Smooth muscle cell (in vitro differentiated cells): Measurements from ENCODE around the gene NAGLU. TPM values are rescaled to one million over a fixed set of nuclear protein-coding genes. Genes with fewer than 3 reads are reported as not detected.

Experiments used
- DNase-seq: peaks from one replicate; lab custom pipeline; 2025; ENCODE audit not compliant: unreplicated experiment; lab: John Stamatoyannopoulos, UW
- H2AFZ ChIP-seq: fragments of 200-600 bp; sonication (generic); 2 replicates; pipeline ENCODE4 v1.6.0; 2016; ENCODE audit warnings: antibody characterized with exemption, low read depth, mild to moderate bottlenecking
- H3F3A ChIP-seq: fragments of 200-600 bp; sonication (generic); 2 replicates; pipeline ENCODE4 v1.6.0; 2017; ENCODE audit warnings: antibody characterized with exemption, low read depth
- H3K27ac ChIP-seq: fragments of 200-600 bp; sonication (generic); 2 replicates; pipeline ENCODE4 v1.5.1; 2016; ENCODE audit warnings: low read depth, mild to moderate bottlenecking
- H3K27me3 ChIP-seq: fragments of 200-600 bp; sonication (generic); 2 replicates; pipeline ENCODE4 v1.6.1; 2016; ENCODE audit warnings: low read depth, mild to moderate bottlenecking
- H3K36me3 ChIP-seq: fragments of 200-600 bp; sonication (generic); 2 replicates; pipeline ENCODE4 v1.5.1; 2016; ENCODE audit warnings: low read depth
- H3K4me1 ChIP-seq: fragments of 200-600 bp; sonication (generic); 2 replicates; pipeline ENCODE4 v1.5.1; 2016; ENCODE audit warnings: low read depth
- H3K4me2 ChIP-seq: fragments of 200-600 bp; sonication (generic); 2 replicates; pipeline ENCODE4 v1.6.0; 2016; ENCODE audit warnings: mild to moderate bottlenecking
- H3K4me3 ChIP-seq: fragments of 200-600 bp; sonication (generic); 2 replicates; pipeline ENCODE4 v1.5.1; 2016; ENCODE audit warnings: mild to moderate bottlenecking
- H3K79me2 ChIP-seq: fragments of 200-600 bp; sonication (generic); 2 replicates; pipeline ENCODE4 v1.6.0; 2016; ENCODE audit warnings: low read depth, mild to moderate bottlenecking
- H3K9ac ChIP-seq: fragments of 200-600 bp; sonication (generic); 2 replicates; pipeline ENCODE4 v1.6.0; 2016; ENCODE audit warnings: low read depth
- H3K9me3 ChIP-seq: fragments of 200-600 bp; sonication (generic); replicated peaks from 2 replicates; pipeline ENCODE4 v1.5.1; 2016; ENCODE audit warnings: low read depth
- H4K20me1 ChIP-seq: fragments of 200-600 bp; sonication (generic); 2 replicates; pipeline ENCODE4 v1.6.0; 2016; ENCODE audit warnings: low read depth
- CTCF ChIP-seq: fragments of 200-600 bp; sonication (generic); IDR thresholded peaks from 2 replicates; pipeline ENCODE4 v1.5.1; 2017; ENCODE audit warnings: borderline replicate concordance, mild to moderate bottlenecking, antibody characterized with exemption; ENCODE audit not compliant: insufficient read depth, poor library complexity, severe bottlenecking
- WGBS: methylation state at CpG from one replicate; pipeline ENCODE4 v1.1.7; 2016; ENCODE audit warnings: low lambda C conversion rate; 5-methylcytosine and 5-hydroxymethylcytosine counted together
- polyA plus RNA-seq: library from polyadenylated mRNA; unstranded; fragments of >200 nt; fragmentation: Nextera tagmentation; extraction: Ambion mirVana; gene quantifications from 2 replicates; pipeline ENCODE4 v1.2.1, GENCODE V29; 2016
- total RNA-seq: library from RNA; depleted of rRNA; stranded (reverse); fragments of >200 nt; gene quantifications from 2 replicates; pipeline ENCODE4 v1.2.3, GENCODE V29; 2014

NAGLU gene
- total and polyA plus RNA-seq, 2 experiments from 2014 or later: 23.0 to 51.6 TPM

DNA sequence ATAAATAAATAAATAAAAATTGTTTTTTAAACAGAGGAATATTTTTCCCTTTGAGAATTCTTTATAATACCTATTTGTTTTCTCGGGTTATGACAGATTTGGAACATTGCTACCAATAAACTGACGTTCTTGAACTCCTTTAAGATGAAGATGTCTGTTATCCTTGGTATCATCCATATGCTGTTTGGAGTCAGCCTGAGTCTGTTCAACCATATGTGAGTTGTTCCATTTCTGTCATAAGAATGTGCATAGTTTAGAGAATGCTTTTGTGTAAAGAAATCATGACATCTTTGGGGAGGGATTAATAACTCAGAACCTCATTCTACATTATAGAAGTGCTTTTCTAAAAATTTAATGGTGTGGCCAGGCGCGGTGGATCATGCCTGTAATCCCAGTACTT is 37.2 kb upstream of the NAGLU start:
- no peaks in the 10 kb centered on the region for H3K79me2 ChIP-seq
- H3K4me1 ChIP-seq: no peaks in the 10 kb centered on the region
- peaks cover 21% of the 10 kb centered on the region for H3K36me3 ChIP-seq
- H3K27me3 ChIP-seq: no peaks in the 10 kb centered on the region
- no peak overlapping the region for H3K4me2 ChIP-seq
- H3F3A ChIP-seq: no peaks in the 10 kb centered on the region
- H3K4me3 ChIP-seq: no peak overlapping the region
- WGBS: over 99% methylated on average over 4 of the region's 4 CpGs
- H3K9ac ChIP-seq: no peak overlapping the region
- TF ChIP-seq CTCF: no peak
- no peak for DNase-seq
- H3K9me3 ChIP-seq: no peaks in the 10 kb centered on the region
- H2AFZ ChIP-seq: no peak overlapping the region
- H4K20me1 ChIP-seq: no peaks in the 10 kb centered on the region
- no peak overlapping the region for H3K27ac ChIP-seq

- no peak overlapping the region for H3K9ac ChIP-seq
- no peak overlapping the region for H3K4me3 ChIP-seq
- no peak for DNase-seq
- H3K9me3 ChIP-seq: no peaks in the 10 kb centered on the region
- no peaks in the 10 kb centered on the region for H3F3A ChIP-seq
- no peak overlapping the region for H3K4me2 ChIP-seq
- 95% methylated on average over 5 of the region's 5 CpGs for WGBS
- no peak overlapping the region for H2AFZ ChIP-seq
- H3K4me1 ChIP-seq: no peaks in the 10 kb centered on the region
- H3K27me3 ChIP-seq: no peaks in the 10 kb centered on the region
- H3K36me3 ChIP-seq: peaks cover 8% of the 10 kb centered on the region
- no peaks in the 10 kb centered on the region for H3K79me2 ChIP-seq
- no peak overlapping the region for H3K27ac ChIP-seq
- no peaks in the 10 kb centered on the region for H4K20me1 ChIP-seq
- TF ChIP-seq CTCF: no peak
Measured at GRCh38 chr17:42502091-42502490, 34.0 kb upstream of the NAGLU start.

GRCh38 chr17:42502926-42503325 is 33.1 kb upstream of the NAGLU start:
- 96% methylated on average over 1 of the region's 1 CpG for WGBS
- H3K36me3 ChIP-seq: peaks cover 11% of the 10 kb centered on the region
- no peak for DNase-seq

More at GRCh38 chr17:42502926-42503325, 33.1 kb upstream of the NAGLU start:
- H3K4me1 ChIP-seq: no peaks in the 10 kb centered on the region
- H3K27me3 ChIP-seq: no peaks in the 10 kb centered on the region
- no peak overlapping the region for H3K27ac ChIP-seq
- H3F3A ChIP-seq: no peaks in the 10 kb centered on the region
- no peak for TF ChIP-seq CTCF
- H3K9ac ChIP-seq: no peak overlapping the region
- no peaks in the 10 kb centered on the region for H4K20me1 ChIP-seq
- H3K9me3 ChIP-seq: no peaks in the 10 kb centered on the region
- no peak overlapping the region for H3K4me2 ChIP-seq
- no peak overlapping the region for H2AFZ ChIP-seq
- no peaks in the 10 kb centered on the region for H3K79me2 ChIP-seq
- H3K4me3 ChIP-seq: no peak overlapping the region
